LNCAP (cell line): ENCODE measurements around the gene SLIT3.

ENCODE experiments used
- TF ChIP-seq, protein P1 (sequence below): fragments of 450-650 bp; IDR thresholded peaks from 2 replicates; pipeline ENCODE4 v1.5.1; 2017; ENCODE audit warnings: mild to moderate bottlenecking

The SLIT3 gene

DNA sequence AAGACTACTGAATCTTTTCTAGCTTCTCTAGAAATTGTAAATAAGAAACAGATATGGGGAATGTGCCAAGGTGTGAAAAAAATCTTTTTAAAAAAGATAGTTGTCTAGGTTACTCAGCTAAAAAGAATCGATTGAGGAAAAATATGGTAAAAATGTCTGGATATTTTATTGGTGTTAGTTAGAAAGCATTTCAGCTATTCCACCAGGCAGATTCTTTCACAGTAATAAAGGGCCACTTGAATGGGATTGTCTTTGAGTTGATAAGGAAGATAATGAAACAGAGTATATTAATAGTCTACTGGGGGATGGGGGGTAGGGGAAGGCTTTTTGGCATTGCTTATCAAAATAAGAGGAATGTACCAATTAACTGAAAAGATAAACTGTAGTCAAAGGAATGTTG is 51.9 kb downstream of the SLIT3 start:
- TF ChIP-seq, protein P1, sequence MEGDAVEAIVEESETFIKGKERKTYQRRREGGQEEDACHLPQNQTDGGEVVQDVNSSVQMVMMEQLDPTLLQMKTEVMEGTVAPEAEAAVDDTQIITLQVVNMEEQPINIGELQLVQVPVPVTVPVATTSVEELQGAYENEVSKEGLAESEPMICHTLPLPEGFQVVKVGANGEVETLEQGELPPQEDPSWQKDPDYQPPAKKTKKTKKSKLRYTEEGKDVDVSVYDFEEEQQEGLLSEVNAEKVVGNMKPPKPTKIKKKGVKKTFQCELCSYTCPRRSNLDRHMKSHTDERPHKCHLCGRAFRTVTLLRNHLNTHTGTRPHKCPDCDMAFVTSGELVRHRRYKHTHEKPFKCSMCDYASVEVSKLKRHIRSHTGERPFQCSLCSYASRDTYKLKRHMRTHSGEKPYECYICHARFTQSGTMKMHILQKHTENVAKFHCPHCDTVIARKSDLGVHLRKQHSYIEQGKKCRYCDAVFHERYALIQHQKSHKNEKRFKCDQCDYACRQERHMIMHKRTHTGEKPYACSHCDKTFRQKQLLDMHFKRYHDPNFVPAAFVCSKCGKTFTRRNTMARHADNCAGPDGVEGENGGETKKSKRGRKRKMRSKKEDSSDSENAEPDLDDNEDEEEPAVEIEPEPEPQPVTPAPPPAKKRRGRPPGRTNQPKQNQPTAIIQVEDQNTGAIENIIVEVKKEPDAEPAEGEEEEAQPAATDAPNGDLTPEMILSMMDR, result no peak

DNA sequence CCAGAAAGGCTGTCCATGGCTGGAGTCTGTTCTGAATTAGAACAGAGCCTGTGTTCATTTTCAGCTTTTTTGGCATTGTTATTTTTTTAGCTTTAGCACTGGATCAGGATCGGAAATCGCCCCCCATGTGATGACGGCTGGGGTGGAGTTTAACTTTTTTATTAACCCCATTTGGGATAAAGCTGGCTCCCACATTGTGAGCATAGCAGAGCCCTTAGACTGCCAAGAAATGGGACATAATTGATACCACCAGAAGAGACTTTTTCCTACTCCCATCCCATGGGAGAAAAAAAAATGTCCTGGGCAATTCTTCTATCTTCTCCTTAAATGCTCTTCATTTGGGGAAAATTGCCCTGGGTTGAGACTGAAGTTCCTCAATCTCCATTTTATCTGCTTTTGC is 52.4 kb downstream of the SLIT3 start:
- TF ChIP-seq, protein P1, result no peak

DNA sequence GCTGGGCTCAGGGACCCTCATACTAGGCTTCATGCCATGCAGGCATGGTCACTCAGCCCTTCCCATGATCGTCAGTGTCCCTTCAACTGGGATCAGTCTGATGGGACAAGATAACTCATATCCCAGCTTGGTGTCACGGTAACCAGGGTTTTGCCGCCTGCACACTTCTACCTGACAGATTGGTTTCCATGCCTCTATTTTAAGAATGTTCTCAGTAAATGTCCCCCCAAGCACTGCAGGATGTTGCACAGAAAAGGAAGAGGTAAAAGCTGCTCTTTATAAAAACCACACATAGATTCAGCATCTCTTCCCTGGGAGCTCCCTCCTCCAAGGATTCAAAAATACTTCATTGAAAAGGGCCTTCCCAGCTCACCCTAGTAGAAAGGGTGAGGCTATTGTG is 56.1 kb downstream of the SLIT3 start:
- TF ChIP-seq, protein P1, result no peak

DNA sequence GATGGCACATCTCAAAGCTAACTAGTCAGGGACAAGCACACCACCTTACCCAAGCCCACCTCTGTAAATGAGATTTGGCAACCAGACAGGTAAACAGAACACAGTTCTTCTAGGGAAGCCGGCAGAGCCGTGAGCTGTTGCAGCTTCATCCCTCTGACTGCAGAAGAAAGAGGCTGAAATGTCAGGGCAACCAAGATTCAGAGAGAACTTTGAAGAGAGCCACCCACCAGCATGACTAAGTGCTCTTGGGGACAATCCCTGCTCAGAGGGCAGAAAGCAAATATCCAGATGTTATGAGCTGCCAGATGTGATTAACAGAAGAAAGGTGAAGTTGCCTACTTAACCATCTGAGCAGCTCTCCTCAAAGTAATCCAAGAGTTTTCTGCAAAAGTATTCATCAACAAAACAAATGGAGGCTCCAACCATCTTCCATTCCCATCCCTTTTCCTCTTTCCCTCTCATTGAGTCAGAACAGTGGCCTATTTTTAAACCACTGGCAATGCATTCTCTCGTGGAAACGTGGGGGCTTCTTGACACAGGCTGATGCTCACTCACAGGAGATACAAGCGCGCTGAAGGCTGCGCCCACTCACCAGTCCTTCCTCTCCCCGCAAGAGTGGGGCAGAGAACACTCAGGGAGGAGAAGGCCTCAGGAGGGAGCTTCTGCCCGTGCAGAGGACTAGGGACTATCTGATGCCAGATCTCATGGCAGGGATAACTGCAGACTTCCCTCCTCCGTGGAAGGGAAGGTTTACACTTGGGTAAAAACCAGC is 57.1 kb downstream of the SLIT3 start:
- TF ChIP-seq, protein P1, result no peak

DNA sequence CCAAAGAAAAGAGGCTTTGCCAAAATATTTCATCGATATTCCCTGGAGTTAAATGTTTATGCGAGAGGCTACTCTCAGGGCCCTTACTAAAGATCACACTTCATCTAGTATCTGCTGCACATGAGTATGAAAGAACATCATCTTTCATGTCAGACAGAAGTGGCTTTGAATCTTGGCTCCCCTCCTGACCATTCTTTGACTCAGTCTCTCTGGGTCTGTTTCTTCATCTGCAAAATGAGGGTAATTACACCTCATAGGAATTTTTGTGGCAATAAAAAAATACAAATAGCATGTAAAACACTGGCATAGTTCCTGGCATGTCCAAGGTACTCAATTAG is 58.1 kb downstream of the SLIT3 start:
- TF ChIP-seq, protein P1, result no peak

DNA sequence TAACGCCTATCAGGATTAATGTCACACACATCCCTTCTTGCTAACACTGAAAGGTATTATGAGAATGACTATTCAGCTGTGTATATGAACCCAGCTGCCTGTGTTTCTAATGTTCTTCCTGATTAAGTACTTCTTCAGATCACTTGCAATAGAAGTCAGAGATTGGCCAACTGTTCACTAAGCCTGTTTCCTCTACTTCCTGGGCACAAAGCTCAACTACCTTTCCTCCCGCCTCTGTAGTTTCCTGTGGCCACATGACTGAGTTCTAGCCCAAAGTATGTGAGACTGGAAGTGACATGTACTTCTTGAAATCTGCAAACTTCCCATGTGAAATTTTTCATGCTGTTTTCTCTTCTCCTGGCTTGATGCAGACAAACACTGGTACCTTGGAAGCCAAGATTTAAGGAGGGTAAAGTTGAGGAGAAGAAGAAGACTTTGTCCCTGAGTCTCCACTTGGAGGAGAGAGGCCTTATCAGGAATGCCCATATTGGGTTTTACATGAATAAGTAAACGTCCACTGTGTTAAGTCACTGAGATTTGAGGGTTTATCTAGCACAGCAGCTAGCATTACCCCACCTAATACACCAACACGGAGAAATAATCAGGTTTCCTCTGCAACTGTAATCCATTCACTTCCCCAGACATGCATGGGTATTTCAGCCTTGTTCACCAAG is 58.6 kb downstream of the SLIT3 start:
- TF ChIP-seq, protein P1, result no peak

DNA sequence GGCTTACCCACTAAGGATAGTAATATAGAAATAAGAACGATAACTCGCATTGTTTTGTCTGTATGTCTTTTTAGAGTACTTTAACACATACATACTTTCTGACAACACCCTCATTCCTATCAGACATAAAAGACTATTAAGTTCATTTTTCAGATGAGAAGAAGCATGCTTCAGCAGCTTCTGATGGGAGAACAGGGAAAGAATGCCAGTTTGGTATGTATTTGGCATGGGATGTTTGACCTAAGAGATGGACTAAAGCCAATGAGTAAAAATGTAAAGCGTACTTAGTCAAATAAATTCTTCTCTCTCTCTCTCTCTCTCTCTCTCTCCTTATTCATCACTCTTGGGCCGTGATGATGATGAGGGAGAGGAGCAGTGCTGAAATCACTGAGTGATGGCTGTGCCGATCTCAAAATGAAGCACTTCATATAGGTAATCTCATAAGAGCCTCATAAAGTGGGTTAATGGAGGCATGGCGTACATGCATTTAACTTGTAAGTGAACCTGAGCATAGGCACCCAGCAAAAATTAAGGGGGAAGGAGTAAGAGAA is 71.5 kb downstream of the SLIT3 start:
- TF ChIP-seq, protein P1, result no peak
